ENCODE results near the gene TSC22D2.

TSC22D2 gene

GRCh38 chr3:150490277-150490986 is 82.3 kb downstream of the TSC22D2 start:
- Histone ChIP-seq H3K9me2 (replicated peaks; ENCODE audit: control insufficient read depth, low read length) (no peaks in the 10 kb centered on the region), H4K20me1 (ENCODE audit: control insufficient read depth, insufficient read depth, low read depth, low read length) (no peaks in the 10 kb centered on the region), H3K9me3 (ENCODE audit: control insufficient read depth, insufficient read depth, low read length) (no peaks in the 10 kb centered on the region), H3K4me1 (ENCODE audit: control insufficient read depth, low read length) (no peaks in the 10 kb centered on the region), H3K4me3 (ENCODE audit: low read length) (no peak overlapping the region), H3K27me3 (ENCODE audit: control insufficient read depth, low read length) (no peaks in the 10 kb centered on the region), H3K36me3 (ENCODE audit: control insufficient read depth, low read length) (no peaks in the 10 kb centered on the region), H3K79me2 (ENCODE audit: control insufficient read depth, low read length) (no peaks in the 10 kb centered on the region), H3K27ac (ENCODE audit: low read depth, low read length) (no peak overlapping the region), H3K4me2 (ENCODE audit: low read length) (no peak overlapping the region), H3F3A (ENCODE audit: control insufficient read depth, insufficient read depth) (no peaks in the 10 kb centered on the region)
- no peak for TF ChIP-seq CTCF (IDR thresholded peaks at IDR 0.05; ENCODE audit: low read depth, low read length, poor library complexity, severe bottlenecking)
- TF ChIP-seq EZH2phosphoT487 (IDR thresholded peaks at IDR 0.05; ENCODE audit: borderline replicate concordance, low read length) = no peak

GRCh38 chr3:150494411-150494977 is 86.4 kb downstream of the TSC22D2 start:
- Histone ChIP-seq H3K9me3 (ENCODE audit: control insufficient read depth, insufficient read depth, low read length) (no peaks in the 10 kb centered on the region), H4K20me1 (ENCODE audit: control insufficient read depth, insufficient read depth, low read depth, low read length) (no peaks in the 10 kb centered on the region), H3K4me2 (ENCODE audit: low read length) (no peak overlapping the region), H3K4me3 (ENCODE audit: low read length) (no peak overlapping the region), H3K36me3 (ENCODE audit: control insufficient read depth, low read length) (no peaks in the 10 kb centered on the region), H3K4me1 (ENCODE audit: control insufficient read depth, low read length) (no peaks in the 10 kb centered on the region), H3F3A (ENCODE audit: control insufficient read depth, insufficient read depth) (no peaks in the 10 kb centered on the region), H3K27me3 (ENCODE audit: control insufficient read depth, low read length) (no peaks in the 10 kb centered on the region), H3K79me2 (ENCODE audit: control insufficient read depth, low read length) (no peaks in the 10 kb centered on the region), H3K9me2 (replicated peaks; ENCODE audit: control insufficient read depth, low read length) (no peaks in the 10 kb centered on the region), H3K27ac (ENCODE audit: low read depth, low read length) (no peak overlapping the region)
- TF ChIP-seq CTCF (IDR thresholded peaks at IDR 0.05; ENCODE audit: low read depth, low read length, poor library complexity, severe bottlenecking) = no peak
- TF ChIP-seq EZH2phosphoT487 (IDR thresholded peaks at IDR 0.05; ENCODE audit: borderline replicate concordance, low read length) = no peak

GRCh38 chr3:150495149-150495548 is 87.1 kb downstream of the TSC22D2 start:
- Histone ChIP-seq H3K27ac (ENCODE audit: low read depth, low read length) (no peak overlapping the region), H3K79me2 (ENCODE audit: control insufficient read depth, low read length) (no peaks in the 10 kb centered on the region), H3K4me2 (ENCODE audit: low read length) (no peak overlapping the region), H4K20me1 (ENCODE audit: control insufficient read depth, insufficient read depth, low read depth, low read length) (no peaks in the 10 kb centered on the region), H3K36me3 (ENCODE audit: control insufficient read depth, low read length) (no peaks in the 10 kb centered on the region), H3K9me3 (ENCODE audit: control insufficient read depth, insufficient read depth, low read length) (no peaks in the 10 kb centered on the region), H3K4me1 (ENCODE audit: control insufficient read depth, low read length) (no peaks in the 10 kb centered on the region), H3K4me3 (ENCODE audit: low read length) (no peak overlapping the region), H3K27me3 (ENCODE audit: control insufficient read depth, low read length) (no peaks in the 10 kb centered on the region), H3F3A (ENCODE audit: control insufficient read depth, insufficient read depth) (no peaks in the 10 kb centered on the region), H3K9me2 (replicated peaks; ENCODE audit: control insufficient read depth, low read length) (no peaks in the 10 kb centered on the region)
- TF ChIP-seq CTCF (IDR thresholded peaks at IDR 0.05; ENCODE audit: low read depth, low read length, poor library complexity, severe bottlenecking) (no peak), EZH2phosphoT487 (IDR thresholded peaks at IDR 0.05; ENCODE audit: borderline replicate concordance, low read length) (no peak)

Data from DOHH2 (cell line).